Gastrocnemius medialis (tissue), 4 donors: ENCODE results near the gene GANC. TPM values are rescaled to one million over a fixed set of nuclear protein-coding genes. Genes with fewer than 3 reads are reported as not detected.

Experiments used
- ATAC-seq, 2 donors: fragments of 150-250 bp; one replicate each; pipeline ENCODE4 v1.9.1; 2016
- DNase-seq, 2 donors: peaks; one replicate each; pipeline ENCODE4 v3.0.0-alpha.2; 2019
- H3K27ac ChIP-seq, 4 donors: fragments of 200-600 bp; sonication (generic); 1 replicate in 1 of 4; 2 replicates in 3 of 4; pipeline ENCODE4 v1.5.1; 2016 to 2018; ENCODE audit warnings: mild to moderate bottlenecking in 2 of 4, moderate library complexity in 1 of 4
- H3K27me3 ChIP-seq, 3 donors: fragments of 200-600 bp; sonication (generic) in 2 of 3; 1 replicate in 1 of 3; 2 replicates in 2 of 3; pipeline versions ENCODE4 v1.5.1 to v1.6.0; 2016 to 2019; ENCODE audit warnings: mild to moderate bottlenecking in 1 of 3, moderate library complexity in 1 of 3
- H3K36me3 ChIP-seq, 2 donors: fragments of 200-600 bp; sonication (generic) in 1 of 2; one replicate each; pipeline ENCODE4 v1.5.1; 2017 to 2018
- H3K4me1 ChIP-seq, 2 donors: fragments of 200-600 bp; sonication (generic) in 1 of 2; one replicate each; pipeline ENCODE4 v1.5.1; 2016 to 2017; ENCODE audit warnings: mild to moderate bottlenecking in 2 of 2
- H3K4me3 ChIP-seq, 4 donors: fragments of 200-600 bp; sonication (generic) in 3 of 4; 1 replicate in 1 of 4; 2 replicates in 3 of 4; pipeline ENCODE4 v1.5.1; 2016 to 2019; ENCODE audit warnings: mild to moderate bottlenecking in 2 of 4
- H3K9me3 ChIP-seq, 3 donors: fragments of 200-600 bp; sonication (generic) in 2 of 3; 1 replicate in 1 of 3; 2 replicates in 2 of 3; pipeline ENCODE4 v1.5.1; 2016 to 2019
- CTCF ChIP-seq, 5 experiments: fragments of 450-650 bp in 3 of 5; fragments of 200-600 bp in 2 of 5; sonication (generic) in 2 of 5; IDR thresholded peaks in 4 of 5; conservative IDR thresholded peaks in 1 of 5; 1 replicate in 4 of 5; 2 replicates in 1 of 5; pipeline ENCODE4 v1.5.1; 2016 to 2019; ENCODE audit warnings: antibody characterized with exemption in 5 of 5, mild to moderate bottlenecking in 3 of 5, moderate library complexity in 3 of 5
- POLR2A ChIP-seq, 2 donors: fragments of 450-650 bp; IDR thresholded peaks; one replicate each; pipeline ENCODE4 v1.6.1; 2017; ENCODE audit warnings: antibody characterized with exemption in 2 of 2, mild to moderate bottlenecking in 2 of 2, moderate library complexity in 2 of 2
- in situ Hi-C, 4 donors: fragments of 200-750 bp; cut with MboI; loops; one replicate each; pipeline versions ENCODE4 v1.15.0 to v1.8.0; 2017; ENCODE audit warnings: low sequenced_read_pairs in 4 of 4
- intact Hi-C: fragments of 100-400 bp; cut with DNase I; formaldehyde crosslinking; loops from one replicate; pipeline ENCODE4 v1.15.1; 2023; ENCODE audit warnings: low total_unique reads
- total RNA-seq, 4 donors: library from RNA; depleted of rRNA; stranded (reverse); fragments of >200 nt; gene quantifications; one replicate each; pipeline versions ENCODE4 v1.1.0 to v1.2.3, GENCODE V29; 2016

GANC gene
- total RNA-seq, 4 donors from 2014 or later, result 5.9 to 26.3 (median 11.9) TPM

GRCh38 chr15:42279234-42279723 is 6.3 kb downstream of the GANC start:
- Histone ChIP-seq H3K4me3 (no peak overlapping the region), H3K9me3 (no peaks in the 10 kb centered on the region), H3K27me3 (no peaks in the 10 kb centered on the region), H3K27ac (no peak overlapping the region), H3K36me3 (peaks cover 0 to 69% of the 10 kb centered on the region in 2 donors), H3K4me1 (peaks cover 36 to 41% of the 10 kb centered on the region in 2 donors)
- ATAC-seq (no peak), DNase-seq (no peak)
- intact Hi-C loops (no loop called here), in situ Hi-C loops (loop anchor here (5.0 to 10.0 kb wide), 3 partner anchors 106 to 196 kb away; no protein-coding TSS in a partner anchor)
- TF ChIP-seq CTCF (IDR thresholded peaks at IDR 0.05 in 4 of 5, conservative IDR thresholded peaks at IDR 0.05 in 1 of 5) (no peak), POLR2A (IDR thresholded peaks at IDR 0.05) (no peak)

- Histone ChIP-seq H3K36me3 (peaks cover 0 to 68% of the 10 kb centered on the region in 2 donors), H3K27ac (peak overlapping the region; percentile 24 to 67 (median 58)), H3K4me3 (no peak overlapping the region), H3K27me3 (no peaks in the 10 kb centered on the region), H3K9me3 (no peaks in the 10 kb centered on the region), H3K4me1 (peaks cover 14 to 34% of the 10 kb centered on the region in 2 donors)
- in situ Hi-C loops (no loop called here), intact Hi-C loops (no loop called here)
- ATAC-seq (peak in 1 of 2 donors; percentile 66), DNase-seq (no peak)
- TF ChIP-seq POLR2A (IDR thresholded peaks at IDR 0.05), result no peak
- no peak for TF ChIP-seq CTCF (IDR thresholded peaks at IDR 0.05 in 4 of 5, conservative IDR thresholded peaks at IDR 0.05 in 1 of 5)
Observed at GRCh38 chr15:42282344-42282743, 9.3 kb downstream of the GANC start.

- in situ Hi-C loops, result no loop called here
- H3K4me3 ChIP-seq, result no peak overlapping the region
- DNase-seq, result no peak
- intact Hi-C loops, result no loop called here
- H3K4me1 ChIP-seq, result peaks cover 14 to 34% of the 10 kb centered on the region in 2 donors
- peak overlapping the region; percentile 24 to 67 (median 58) for H3K27ac ChIP-seq
- TF ChIP-seq POLR2A (IDR thresholded peaks at IDR 0.05) (no peak), CTCF (IDR thresholded peaks at IDR 0.05 in 4 of 5, conservative IDR thresholded peaks at IDR 0.05 in 1 of 5) (no peak)
- peaks cover 0 to 70% of the 10 kb centered on the region in 2 donors for H3K36me3 ChIP-seq
- no peaks in the 10 kb centered on the region for H3K27me3 ChIP-seq
- ATAC-seq, result peak; percentile 21 to 71
- no peaks in the 10 kb centered on the region for H3K9me3 ChIP-seq
Observed at GRCh38 chr15:42282926-42283325, 9.9 kb downstream of the GANC start.

GRCh38 chr15:42283671-42284070 is 10.7 kb downstream of the GANC start:
- ATAC-seq (no peak), DNase-seq (no peak)
- TF ChIP-seq POLR2A (IDR thresholded peaks at IDR 0.05), result no peak
- no peak for TF ChIP-seq CTCF (IDR thresholded peaks at IDR 0.05 in 4 of 5, conservative IDR thresholded peaks at IDR 0.05 in 1 of 5)
- no peaks in the 10 kb centered on the region for H3K9me3 ChIP-seq
- no peak overlapping the region for H3K4me3 ChIP-seq
- in situ Hi-C loops, result no loop called here
- intact Hi-C loops, result no loop called here
- H3K27me3 ChIP-seq, result no peaks in the 10 kb centered on the region
- peaks cover 0 to 70% of the 10 kb centered on the region in 2 donors for H3K36me3 ChIP-seq
- peak overlapping the region in 3 of 4 donors; percentile 1 to 67 (median 10) for H3K27ac ChIP-seq
- peaks cover 14 to 34% of the 10 kb centered on the region in 2 donors for H3K4me1 ChIP-seq

GRCh38 chr15:42284551-42284950 is 11.6 kb downstream of the GANC start:
- in situ Hi-C loops, result no loop called here
- H3K4me1 ChIP-seq, result peaks cover 14 to 34% of the 10 kb centered on the region in 2 donors
- DNase-seq, result no peak
- H3K4me3 ChIP-seq, result no peak overlapping the region
- H3K27me3 ChIP-seq, result no peaks in the 10 kb centered on the region
- peaks cover 0 to 70% of the 10 kb centered on the region in 2 donors for H3K36me3 ChIP-seq
- no peak for TF ChIP-seq CTCF (IDR thresholded peaks at IDR 0.05 in 4 of 5, conservative IDR thresholded peaks at IDR 0.05 in 1 of 5)
- TF ChIP-seq POLR2A (IDR thresholded peaks at IDR 0.05), result no peak
- ATAC-seq, result no peak
- intact Hi-C loops, result no loop called here
- no peaks in the 10 kb centered on the region for H3K9me3 ChIP-seq
- H3K27ac ChIP-seq, result no peak overlapping the region
